ENCODE data around the gene RRAS2. TPM values are rescaled to one million over a fixed set of nuclear protein-coding genes. Genes with fewer than 3 reads are reported as not detected.

The RRAS2 gene
- total RNA-seq, 1 donor from 2014 or later, result 36.6 TPM

DNA sequence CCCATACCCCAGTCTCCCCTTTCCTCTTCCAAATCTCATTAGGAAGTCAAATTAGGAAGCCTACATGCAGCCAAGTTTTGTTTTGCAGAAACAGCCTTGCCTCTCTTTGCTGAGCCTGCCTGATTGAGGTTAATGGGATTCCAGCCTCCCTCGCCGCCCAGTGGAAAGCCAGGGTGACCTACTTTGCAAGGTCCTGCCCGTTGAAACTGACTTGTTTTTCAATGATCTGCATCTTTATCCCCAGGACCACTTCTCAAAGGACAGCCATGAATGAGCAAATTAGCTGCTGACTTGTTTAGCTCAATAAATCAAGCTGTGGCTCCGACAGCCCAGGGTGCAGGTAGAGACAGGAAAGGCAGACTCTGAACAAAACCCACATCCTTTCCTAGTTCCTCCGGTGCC lies 110.4 kb downstream of the RRAS2 start:
- no peak overlapping the region for H3K4me3 Mint-ChIP-seq
- TF ChIP-seq, protein P1, sequence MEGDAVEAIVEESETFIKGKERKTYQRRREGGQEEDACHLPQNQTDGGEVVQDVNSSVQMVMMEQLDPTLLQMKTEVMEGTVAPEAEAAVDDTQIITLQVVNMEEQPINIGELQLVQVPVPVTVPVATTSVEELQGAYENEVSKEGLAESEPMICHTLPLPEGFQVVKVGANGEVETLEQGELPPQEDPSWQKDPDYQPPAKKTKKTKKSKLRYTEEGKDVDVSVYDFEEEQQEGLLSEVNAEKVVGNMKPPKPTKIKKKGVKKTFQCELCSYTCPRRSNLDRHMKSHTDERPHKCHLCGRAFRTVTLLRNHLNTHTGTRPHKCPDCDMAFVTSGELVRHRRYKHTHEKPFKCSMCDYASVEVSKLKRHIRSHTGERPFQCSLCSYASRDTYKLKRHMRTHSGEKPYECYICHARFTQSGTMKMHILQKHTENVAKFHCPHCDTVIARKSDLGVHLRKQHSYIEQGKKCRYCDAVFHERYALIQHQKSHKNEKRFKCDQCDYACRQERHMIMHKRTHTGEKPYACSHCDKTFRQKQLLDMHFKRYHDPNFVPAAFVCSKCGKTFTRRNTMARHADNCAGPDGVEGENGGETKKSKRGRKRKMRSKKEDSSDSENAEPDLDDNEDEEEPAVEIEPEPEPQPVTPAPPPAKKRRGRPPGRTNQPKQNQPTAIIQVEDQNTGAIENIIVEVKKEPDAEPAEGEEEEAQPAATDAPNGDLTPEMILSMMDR (conservative IDR thresholded peaks at IDR 0.05), result no peak
- H3K27ac Mint-ChIP-seq (ENCODE audit: unreplicated experiment), result peak overlapping the region; percentile 35
- H3K9me3 Mint-ChIP-seq, result no peaks in the 10 kb centered on the region
- peaks cover 21% of the 10 kb centered on the region for H3K27me3 Mint-ChIP-seq (ENCODE audit: low read depth)
- no peaks in the 10 kb centered on the region for H3K36me3 Mint-ChIP-seq (ENCODE audit: low read depth)
- H3K4me1 Mint-ChIP-seq, result peaks cover 18% of the 10 kb centered on the region
- DNase-seq (ENCODE audit: low read depth, low spot score), result peak; percentile 16

DNA sequence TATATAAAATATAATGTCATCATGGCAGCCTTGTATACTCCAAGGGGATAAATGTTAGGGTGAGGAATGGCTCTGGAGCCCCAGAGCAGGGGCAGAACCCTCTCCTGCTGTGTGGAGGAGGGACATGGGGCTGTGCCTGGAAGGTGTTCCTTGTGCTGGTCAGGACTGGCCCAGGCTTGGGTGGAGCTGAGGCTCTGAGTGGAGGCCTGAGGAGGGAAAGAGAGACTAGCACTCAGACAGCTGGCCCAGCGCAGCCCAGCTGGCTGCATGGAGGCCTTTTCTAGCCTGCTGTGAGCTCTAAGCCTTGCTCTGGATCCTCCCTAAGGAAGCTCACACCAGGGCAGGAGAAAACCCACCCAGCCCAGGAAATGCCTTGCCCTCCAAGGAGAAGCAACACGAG lies 113.5 kb downstream of the RRAS2 start:
- Mint-ChIP-seq H3K27me3 (ENCODE audit: low read depth) (peaks cover 21% of the 10 kb centered on the region), H3K27ac (ENCODE audit: unreplicated experiment) (no peak overlapping the region), H3K4me1 (peaks cover 34% of the 10 kb centered on the region), H3K36me3 (ENCODE audit: low read depth) (no peaks in the 10 kb centered on the region), H3K9me3 (no peaks in the 10 kb centered on the region), H3K4me3 (no peak overlapping the region)
- DNase-seq (ENCODE audit: low read depth, low spot score), result no peak
- TF ChIP-seq, protein P1 (conservative IDR thresholded peaks at IDR 0.05), result no peak

DNA sequence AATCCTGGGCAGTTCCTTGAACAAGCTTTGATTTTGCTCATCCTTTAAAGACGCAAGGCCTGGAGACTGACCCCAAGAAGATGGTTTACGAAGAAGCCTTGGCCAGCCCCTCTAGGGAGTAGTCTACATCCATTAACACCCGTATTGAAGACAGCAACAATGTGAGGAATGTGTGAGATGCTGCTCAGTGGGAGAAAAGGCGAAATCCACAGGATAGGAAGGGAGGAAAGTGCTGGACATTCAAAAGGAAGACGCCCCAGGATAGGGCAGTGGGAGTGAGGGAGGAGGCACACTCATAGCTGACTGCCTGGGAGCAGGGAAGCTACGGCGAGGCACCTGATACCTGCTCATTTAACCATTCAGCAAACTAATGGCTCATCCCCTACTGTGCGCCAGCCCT lies 114.1 kb downstream of the RRAS2 start:
- no peak for DNase-seq (ENCODE audit: low read depth, low spot score)
- Mint-ChIP-seq H3K4me3 (no peak overlapping the region), H3K36me3 (ENCODE audit: low read depth) (no peaks in the 10 kb centered on the region), H3K27ac (ENCODE audit: unreplicated experiment) (peak overlapping the region; percentile 45), H3K9me3 (no peaks in the 10 kb centered on the region), H3K27me3 (ENCODE audit: low read depth) (peaks cover 17% of the 10 kb centered on the region), H3K4me1 (peaks cover 34% of the 10 kb centered on the region)
- TF ChIP-seq, protein P1 (conservative IDR thresholded peaks at IDR 0.05), result no peak

DNA sequence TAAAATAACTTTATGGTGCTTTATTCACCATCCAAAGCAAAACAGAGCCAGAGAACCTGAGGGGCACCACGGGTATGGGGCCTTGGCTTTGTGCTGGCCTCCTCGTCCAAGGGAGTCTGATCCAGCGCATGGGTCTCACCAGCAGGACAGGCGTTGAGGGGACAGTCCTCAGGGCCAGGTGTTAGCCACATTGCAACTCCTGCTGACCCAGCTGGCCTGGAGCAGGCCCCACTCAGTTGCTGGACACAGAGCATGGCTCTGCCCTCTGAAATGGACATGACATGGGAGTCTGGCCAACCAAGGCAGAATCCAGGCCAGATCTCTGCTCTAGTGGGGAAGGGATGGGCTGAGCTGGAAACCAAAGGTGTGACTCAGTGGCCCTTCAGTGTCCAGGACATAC lies 116.2 kb downstream of the RRAS2 start:
- Mint-ChIP-seq H3K27me3 (ENCODE audit: low read depth) (peaks cover 10% of the 10 kb centered on the region), H3K36me3 (ENCODE audit: low read depth) (no peaks in the 10 kb centered on the region), H3K27ac (ENCODE audit: unreplicated experiment) (no peak overlapping the region), H3K9me3 (peaks cover 2% of the 10 kb centered on the region), H3K4me3 (no peak overlapping the region), H3K4me1 (peaks cover 18% of the 10 kb centered on the region)
- DNase-seq (ENCODE audit: low read depth, low spot score), result no peak
- TF ChIP-seq, protein P1 (conservative IDR thresholded peaks at IDR 0.05), result no peak

DNA sequence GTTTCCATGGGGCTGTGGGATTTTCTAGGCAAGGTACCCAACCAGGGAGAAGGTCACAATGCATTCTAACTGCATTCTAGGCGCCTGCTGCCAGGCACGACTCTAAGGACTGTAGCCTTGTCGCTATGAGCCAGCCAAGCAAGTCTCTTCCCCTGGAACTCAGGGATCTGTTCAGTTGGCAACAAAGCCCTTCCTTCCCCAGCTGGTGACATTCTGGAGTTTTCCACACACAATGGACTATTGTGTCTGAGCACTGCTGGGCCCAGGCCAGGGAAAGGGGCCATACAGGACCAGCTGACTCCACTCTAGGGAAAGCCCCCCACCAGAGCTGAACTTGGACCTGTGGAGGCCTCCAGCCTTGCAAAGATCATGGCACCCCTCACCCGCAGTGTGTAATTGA lies 116.8 kb downstream of the RRAS2 start:
- H3K36me3 Mint-ChIP-seq (ENCODE audit: low read depth), result no peaks in the 10 kb centered on the region
- peaks cover 6% of the 10 kb centered on the region for H3K27me3 Mint-ChIP-seq (ENCODE audit: low read depth)
- no peak for DNase-seq (ENCODE audit: low read depth, low spot score)
- H3K9me3 Mint-ChIP-seq, result peaks cover 2% of the 10 kb centered on the region
- H3K27ac Mint-ChIP-seq (ENCODE audit: unreplicated experiment), result no peak overlapping the region
- peaks cover 16% of the 10 kb centered on the region for H3K4me1 Mint-ChIP-seq
- TF ChIP-seq, protein P1 (conservative IDR thresholded peaks at IDR 0.05), result no peak
- H3K4me3 Mint-ChIP-seq, result no peak overlapping the region

DNA sequence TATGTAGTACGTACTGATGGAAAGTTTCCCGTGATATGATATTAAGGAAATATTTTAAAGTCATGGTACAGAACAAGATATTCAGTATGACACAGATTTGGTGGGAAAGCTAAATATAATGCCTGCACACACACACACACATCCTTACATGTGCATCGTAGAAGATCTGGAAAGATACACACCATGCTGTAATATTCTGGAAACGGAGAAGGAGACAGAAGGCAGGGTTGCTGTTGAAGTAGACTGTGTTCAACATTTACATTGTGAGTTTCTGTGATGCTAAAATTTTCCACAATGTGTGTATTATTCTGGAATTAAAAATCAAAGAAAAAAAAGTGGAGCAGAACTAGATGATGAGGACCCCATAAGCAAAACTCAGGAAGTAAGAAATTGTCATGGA lies 118.0 kb downstream of the RRAS2 start:
- H3K27me3 Mint-ChIP-seq (ENCODE audit: low read depth), result peaks cover 11% of the 10 kb centered on the region
- H3K36me3 Mint-ChIP-seq (ENCODE audit: low read depth), result no peaks in the 10 kb centered on the region
- H3K4me1 Mint-ChIP-seq, result peaks cover 23% of the 10 kb centered on the region
- H3K27ac Mint-ChIP-seq (ENCODE audit: unreplicated experiment), result no peak overlapping the region
- H3K9me3 Mint-ChIP-seq, result peaks cover 2% of the 10 kb centered on the region
- no peak for DNase-seq (ENCODE audit: low read depth, low spot score)
- no peak overlapping the region for H3K4me3 Mint-ChIP-seq
- TF ChIP-seq, protein P1 (conservative IDR thresholded peaks at IDR 0.05), result no peak

Measured in neural crest cell (in vitro differentiated cells).